Limb (tissue), 2 donors: Measurements from ENCODE around the gene HAGHL.
A peak's percentile ranks its signal among the peaks of the same experiment; 100 is the strongest.

Source experiments
- DNase-seq, 2 donors: peaks; one replicate each; pipeline ENCODE4 v3.0.0-alpha.2; 2016; ENCODE audit errors: extremely low spot score in 2 of 2

Gene HAGHL

DNA sequence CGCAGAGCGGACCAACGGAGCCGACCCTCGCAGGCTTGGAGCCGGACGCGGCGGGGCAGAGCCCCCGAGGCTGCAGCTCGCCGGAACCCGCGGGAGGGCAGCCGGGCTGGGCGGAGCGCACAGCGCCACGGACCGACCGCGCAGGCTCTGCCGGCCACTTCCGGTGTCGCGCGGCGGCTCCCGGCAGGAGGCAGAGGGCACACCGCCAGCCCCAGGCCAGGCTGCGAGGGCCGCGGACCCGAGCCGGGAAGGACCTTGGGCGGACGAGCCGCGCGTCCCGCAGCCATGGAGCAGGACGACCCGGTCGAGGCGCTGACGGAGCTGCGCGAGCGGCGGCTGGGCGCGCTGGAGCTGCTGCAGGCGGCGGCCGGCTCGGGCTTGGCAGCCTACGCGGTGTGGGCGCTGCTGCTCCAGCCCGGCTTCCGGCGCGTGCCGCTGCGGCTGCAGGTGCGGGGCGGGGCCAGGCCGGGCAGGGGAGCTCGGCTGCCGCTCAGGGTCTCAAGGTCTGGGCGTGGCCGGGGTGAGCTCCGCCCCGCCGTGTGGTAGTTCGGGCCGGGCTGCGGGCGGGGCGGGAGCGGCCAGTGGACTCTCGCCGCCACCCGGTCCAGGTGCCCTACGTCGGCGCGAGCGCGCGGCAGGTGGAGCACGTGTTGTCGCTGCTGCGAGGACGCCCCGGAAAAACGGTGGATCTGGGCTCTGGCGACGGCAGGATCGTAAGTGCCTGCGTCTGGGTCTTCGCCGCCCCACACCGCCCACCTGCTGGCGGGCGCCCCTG lies 5.7 kb upstream of the HAGHL start, which contains the start of gene ANTKMT:
Gene ANTKMT, plus strand, starts transcription at position 157 of the 775 bp plus-strand sequence. Its CDS starts 129 bp downstream, at position 286.
- peak; percentile 64 to 89 for DNase-seq

DNA sequence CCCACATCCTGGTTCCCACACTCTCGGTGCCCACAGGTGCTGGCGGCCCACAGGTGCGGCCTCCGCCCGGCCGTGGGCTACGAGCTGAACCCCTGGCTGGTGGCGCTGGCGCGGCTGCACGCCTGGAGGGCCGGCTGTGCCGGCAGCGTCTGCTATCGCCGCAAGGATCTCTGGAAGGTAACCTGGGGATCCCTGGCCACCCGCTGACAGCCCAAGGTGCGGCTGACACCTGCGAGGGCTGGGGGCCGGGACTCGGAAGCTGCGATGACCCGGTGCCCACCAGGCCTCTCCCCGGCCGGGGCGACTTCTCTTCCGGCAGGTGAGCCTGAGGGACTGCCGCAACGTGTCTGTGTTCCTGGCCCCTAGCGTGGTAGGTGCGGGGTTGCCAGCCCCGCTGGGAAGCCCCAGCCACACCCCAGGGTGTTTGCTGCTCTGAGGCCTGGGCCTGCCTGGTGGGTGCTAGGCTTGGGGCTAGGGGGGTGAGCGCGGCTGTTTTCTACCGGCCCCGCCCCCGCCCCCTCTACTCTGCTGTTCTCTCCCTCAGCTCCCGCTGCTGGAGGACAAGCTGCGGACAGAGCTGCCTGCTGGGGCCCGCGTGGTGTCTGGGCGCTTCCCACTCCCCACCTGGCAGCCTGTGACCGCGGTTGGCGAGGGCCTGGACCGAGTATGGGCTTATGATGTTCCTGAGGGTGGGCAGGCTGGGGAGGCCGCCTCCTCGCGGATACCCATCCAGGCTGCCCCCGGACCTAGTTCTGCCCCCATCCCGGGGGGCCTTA lies 5.0 kb upstream of the HAGHL start:
- no peak for DNase-seq

DNA sequence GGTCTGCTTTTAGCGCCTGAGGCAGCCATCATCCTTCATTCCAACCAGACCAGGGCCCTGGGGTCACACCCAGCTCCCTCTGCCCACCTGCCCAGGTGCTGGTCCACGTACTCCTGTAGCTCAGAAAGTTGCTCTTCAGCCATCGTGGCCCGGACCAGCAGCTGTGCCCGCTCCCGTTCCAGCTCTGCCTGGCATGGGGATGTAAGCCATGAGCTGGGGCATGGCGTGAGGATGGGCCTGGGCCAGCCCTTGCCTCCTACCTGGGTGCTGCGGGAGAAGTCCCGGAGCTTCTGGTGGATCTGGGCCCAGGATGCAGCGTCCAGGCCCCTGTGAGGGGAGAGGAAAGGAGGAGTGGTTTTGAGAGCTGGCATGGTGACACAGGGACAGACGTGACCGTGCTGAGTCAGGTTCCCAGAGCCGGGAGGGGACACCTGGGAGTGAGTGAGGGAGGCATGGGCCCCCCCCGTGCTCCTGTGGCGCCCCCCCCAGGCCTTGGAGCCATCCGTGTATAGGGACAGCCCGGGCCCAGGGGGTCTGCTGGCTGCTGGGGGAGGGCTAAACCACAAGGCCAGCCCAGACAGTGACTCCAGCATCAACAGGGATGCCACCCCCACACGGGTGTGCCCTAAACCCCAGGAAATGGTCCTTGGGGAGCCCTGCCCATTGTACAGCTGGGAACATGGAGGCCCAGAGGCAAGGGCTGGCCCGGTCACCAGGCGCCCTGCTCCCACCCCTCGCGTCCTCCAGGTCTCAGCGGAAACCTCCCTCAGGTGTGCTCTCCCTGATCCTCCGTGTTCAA lies 3.9 kb upstream of the HAGHL start:
- DNase-seq, result no peak

DNA sequence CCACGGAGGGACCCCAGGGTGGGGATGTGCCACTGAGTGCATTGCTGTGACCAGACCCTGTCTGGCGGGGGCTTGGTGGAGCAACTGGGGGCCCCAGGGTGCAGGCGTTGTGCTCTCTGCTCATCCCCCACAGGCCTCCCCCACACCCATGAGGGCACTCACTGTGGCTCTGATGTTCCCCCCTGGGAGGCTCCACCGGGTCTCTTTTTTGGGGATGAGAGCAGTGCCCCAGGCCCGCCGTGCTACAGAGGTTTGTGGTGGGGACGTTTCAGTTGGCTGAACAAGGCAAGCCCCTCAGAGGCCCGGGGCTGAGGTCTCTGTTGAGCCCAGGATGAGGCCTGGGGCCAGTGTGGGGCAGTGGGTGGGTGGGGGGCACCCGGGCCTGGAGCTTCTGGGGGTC lies 3.2 kb upstream of the HAGHL start:
- no peak for DNase-seq

DNA sequence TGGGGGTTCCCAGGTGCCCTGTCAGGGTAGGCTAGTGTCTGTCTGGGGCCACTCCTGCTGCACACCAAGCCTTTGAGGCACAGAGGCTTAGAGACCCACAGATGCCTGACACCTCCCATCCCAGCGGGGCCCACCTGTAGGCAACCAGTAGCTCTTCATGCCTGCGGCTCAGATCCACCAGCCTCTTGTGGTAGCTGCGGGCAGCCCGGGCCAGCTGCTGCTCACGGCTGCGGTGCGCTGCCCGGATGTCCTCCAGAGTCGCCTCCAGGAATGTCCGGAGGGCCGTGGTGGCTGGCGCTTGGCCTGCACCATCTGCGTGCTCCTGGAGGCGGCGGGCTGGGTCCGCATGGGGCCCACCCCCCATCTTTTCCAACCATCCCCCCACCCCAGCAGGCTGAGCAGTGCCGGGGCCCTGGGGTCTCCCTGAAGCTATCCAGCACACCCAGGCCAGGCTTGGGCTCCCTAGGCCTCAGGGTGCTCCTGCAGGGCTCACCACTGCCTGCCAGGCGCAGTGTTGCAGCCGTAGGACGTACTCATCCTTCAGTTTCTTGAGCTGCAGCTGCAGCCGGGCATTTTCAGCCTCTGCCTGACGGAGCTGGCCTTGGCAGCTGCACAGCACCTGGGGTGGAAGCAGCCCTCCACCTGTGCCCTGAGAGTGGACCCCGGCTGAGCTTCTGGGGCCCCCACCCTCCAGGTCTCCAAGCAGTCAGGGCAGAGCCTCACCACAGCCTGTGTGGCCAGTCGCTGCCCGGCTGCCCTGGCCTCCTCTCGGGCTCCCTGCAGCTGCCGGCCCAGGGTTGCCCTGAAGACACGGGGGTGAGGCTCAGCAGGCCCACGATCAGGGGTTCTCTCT lies 2.5 kb upstream of the HAGHL start:
- DNase-seq, result no peak

DNA sequence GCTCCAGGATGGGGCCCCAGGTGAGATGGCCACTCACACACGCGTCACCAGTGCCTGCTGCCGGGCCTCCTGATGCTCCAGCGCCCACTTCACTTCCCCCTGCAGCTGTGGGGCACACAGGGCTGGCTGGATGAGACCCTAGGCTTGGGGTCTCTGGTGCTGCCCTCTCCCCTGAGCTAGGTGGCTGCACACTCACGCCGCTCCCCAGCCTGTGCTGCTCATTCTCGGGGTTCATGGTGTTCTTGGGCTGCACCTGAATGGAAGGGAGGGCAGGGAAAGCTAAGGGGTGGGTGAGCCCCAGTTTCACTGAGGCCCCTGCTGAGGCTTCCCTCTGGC lies 1.9 kb upstream of the HAGHL start:
- no peak for DNase-seq

DNA sequence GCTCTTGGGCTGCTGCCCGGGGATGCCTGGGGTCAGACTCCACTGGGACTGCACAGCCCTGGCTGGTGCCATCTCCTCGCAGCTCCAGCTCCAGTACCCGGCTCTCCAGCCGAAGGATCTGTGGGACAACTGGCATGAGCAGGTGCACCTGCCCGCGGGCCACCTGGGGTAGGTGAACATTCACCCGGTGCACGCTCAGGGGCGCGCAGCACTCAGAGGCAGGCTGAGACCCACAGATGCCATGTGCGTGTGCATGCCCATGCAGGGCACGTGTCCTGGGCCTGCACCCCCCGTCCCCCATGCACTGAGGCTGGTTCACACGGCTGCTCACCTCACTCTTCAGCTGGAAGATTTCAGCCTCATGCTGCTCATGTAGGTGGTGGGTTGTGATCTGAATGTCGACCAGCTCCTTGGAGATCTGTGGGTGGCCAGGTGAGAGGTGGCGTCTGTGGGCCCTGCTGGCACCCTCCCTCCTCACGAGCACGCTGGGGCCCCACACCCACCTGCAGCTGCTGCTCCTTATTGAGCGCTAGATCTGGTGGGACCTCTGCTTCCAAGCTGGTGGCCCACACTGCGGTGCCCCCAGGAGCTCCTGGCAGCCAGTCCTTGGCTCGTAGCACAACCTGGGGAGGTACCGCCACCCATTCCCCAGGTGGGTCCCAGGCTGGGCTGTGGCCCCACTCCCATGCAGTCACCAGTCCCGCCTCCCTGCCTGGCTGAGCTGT lies 1.3 kb upstream of the HAGHL start:
- no peak for DNase-seq

DNA sequence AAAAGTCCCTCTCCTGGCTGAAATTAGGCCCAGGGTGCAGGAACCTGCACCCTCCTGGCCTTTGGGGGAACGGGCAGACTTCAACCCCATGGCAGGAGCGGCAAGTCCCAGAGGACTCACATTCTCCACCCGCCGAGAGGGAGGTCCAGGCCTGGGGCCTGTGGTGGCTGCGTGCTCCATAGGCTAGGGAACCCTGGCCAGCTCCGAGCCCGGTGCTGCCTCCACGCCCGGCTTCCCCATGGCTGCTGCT lies 793 bp upstream of the HAGHL start:
- no peak for DNase-seq

DNA sequence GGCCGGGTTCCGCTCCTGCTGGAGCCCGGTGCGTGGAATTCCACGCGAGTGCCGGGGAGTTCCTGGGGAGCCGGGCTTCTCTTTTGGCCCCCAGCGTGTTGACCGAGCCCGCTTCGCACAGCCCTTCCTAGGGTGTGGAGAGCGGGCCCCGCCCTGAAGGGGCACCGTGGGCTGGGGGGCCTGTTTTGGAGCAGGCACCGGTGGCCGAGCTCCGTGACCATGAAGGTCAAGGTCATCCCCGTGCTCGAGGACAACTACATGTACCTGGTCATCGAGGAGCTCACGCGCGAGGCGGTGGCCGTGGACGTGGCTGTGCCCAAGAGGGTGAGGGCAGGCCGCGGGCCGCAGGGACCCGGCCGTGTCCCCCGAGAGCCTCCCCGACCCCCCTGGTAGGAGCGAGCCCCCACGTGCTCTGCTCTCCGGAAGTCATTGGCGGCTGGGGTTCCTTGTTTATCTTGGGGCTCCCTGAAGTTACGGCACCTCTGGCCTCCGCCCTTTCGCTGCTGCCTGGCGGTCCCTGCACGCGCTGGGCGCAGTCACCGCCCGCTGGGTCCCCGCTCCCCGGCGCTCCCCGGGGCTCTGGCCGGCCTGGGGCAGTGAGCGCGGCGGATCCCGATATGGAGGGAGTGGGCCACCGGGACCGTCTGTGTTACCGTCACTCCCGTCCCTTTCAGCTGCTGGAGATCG lies 528 bp downstream of the HAGHL start:
- DNase-seq, result peak in 1 of 2 donors; percentile 51

DNA sequence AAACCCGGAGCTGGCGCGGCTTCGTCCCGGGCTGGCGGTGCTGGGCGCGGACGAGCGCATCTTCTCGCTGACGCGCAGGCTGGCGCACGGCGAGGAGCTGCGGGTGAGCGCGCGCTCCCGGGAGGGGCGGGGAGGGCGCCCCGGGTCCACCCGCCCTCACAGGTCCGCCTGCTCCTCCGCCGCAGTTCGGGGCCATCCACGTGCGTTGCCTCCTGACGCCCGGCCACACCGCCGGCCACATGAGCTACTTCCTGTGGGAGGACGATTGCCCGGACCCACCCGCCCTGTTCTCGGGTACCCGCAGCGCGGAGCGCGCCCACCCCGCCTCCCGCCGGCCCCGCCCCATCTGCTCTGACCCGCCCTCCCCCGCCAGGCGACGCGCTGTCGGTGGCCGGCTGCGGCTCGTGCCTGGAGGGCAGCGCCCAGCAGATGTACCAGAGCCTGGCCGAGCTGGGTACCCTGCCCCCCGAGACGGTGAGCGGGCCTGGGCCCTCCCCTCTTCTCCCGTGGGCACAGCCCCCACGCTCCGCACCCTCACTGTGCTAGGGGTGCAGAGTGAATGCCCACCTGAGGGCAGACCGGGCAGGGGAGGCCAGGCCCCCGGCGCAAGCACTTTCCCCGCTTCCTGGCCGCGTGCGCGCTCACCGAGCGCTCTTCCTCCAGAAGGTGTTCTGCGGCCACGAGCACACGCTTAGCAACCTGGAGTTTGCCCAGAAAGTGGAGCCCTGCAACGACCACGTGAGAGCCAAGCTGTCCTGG lies 1.4 kb downstream of the HAGHL start:
- peak in 1 of 2 donors; percentile 77 for DNase-seq

DNA sequence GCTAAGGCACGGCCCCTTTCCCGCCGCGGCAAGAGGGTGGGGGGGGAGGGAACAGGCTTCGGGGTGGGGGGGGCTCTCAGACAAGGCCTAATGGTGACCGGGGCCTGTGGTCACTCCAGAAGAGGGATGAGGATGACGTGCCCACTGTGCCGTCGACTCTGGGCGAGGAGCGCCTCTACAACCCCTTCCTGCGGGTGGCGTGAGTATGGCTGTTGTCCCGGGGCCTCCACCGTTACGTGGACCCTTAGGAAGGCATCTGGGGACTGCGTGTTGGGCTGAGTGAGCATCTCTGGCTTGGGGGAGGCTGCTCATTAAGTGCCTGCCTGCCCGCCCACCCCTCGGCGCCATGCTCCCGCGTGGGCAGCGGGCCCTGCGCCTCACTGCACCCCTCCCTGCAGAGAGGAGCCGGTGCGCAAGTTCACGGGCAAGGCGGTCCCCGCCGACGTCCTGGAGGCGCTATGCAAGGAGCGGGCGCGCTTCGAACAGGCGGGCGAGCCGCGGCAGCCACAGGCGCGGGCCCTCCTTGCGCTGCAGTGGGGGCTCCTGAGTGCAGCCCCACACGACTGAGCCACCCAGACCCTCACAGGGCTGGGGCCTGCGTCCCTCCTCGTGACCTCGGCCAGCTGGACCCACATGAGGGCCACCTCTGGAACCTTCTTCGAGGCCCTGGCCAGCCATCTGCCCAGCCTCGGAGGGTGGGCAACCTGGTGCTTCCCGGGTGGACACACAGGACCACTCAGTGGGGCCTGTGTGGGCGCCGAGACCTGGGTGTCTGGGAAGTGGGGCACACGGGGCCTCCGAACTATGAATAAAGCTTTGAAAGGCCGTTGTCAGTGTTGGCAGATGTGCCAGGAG lies 2.2 kb downstream of the HAGHL start:
- DNase-seq, result no peak

DNA sequence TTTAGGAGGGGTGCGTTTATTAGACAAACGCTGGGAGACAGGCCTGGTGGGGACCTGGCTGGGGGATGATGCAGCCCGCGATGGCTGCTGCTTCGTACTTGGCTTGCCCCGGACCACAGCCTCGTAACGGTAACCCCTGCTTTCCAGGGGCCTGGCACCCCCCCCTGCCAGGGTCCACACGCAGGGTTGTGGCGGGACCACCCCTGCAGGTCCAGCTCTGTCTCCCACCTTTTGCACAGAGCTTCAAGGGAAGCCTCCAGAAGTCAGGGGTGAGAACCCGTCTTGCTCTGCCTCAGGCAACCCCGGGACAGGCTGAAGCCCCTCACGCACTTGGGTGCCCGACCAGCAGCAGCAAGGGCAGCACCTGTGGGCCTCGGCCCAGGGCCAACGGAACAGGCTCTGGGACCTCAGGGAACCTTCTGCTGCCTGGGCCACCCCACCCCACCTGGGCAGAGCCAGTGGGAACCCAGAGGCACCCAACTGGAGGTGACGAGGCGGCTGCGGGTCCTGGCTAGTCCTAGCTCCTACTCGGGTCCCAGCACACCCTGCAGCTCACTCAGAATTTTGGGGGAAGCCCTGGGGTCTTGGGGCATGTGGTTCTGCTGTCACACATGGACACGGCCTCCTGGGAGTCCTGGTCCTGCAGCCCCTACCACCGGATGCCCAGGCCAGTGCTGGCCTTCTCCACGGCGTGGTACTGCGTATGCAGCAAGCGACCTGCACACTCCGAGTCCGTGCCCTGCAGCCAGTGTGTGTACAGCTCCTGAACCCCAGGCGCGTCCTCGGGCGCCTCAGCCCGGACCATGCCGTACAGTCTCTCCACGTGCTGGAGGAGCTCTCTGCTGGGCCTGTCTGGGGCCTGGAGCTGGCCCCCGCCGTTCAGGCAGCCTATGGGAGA lies 3.1 kb downstream of the HAGHL start:
- no peak for DNase-seq

DNA sequence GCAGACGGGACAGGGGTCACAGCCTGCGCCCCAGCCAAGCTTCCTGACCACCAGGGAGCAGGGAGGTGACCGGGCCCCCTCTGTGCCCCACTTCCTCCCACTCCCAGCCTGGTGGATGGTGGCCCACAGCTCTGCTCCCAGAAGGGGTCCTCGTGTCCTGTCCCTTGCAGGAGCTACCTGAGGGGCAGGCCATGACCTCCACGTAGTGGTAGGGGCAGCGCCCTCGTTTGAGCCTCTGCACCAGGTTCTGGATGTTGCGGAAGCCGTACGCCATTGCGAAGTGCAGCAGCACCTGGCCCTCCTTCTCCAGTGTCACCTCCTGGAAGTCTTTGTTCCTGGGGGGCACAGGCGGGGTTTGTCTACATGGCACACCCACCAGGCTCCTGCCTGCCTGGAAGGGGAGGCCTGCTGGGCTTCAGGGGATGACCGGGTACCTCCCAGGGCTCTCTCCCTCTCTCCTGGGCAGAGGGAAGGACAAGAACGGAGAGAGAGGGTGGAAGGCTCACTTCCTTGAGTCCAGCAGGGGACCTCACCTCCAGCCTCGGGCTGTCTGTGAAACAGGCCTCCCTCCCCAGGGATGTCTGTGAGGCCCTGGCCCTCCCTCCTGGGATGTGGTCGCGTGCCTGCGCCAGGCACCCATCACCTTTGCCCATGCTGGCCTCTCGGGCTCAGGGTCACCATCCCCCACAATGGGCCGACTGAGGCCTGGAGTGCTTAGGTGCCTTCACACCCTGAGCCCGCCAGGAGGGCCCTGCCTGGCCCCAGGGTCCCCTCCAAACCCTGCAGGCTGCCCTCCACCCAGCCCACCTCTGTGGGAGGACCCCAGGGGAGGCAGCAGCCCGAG lies 4.0 kb downstream of the HAGHL start:
- no peak for DNase-seq

DNA sequence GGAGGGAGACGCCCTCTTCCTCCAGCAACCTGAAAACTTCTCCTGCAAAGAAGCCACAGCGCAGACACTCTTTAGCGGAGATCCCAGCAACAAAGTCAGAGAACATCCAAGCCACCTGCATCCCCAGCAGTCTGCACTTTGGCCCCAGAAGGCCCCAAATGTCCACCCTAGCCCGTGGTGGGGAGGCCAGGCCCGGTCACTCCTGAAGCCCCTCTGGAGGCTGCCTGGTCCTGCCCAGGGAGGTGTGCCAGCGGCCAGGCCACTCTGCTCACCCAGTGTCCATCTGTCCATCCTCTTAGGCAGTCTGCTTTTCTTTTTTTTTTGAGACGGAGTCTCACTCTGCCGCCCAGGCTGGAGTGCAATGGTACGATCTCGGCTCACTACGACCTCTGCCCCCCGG lies 5.4 kb downstream of the HAGHL start:
- no peak for DNase-seq

DNA sequence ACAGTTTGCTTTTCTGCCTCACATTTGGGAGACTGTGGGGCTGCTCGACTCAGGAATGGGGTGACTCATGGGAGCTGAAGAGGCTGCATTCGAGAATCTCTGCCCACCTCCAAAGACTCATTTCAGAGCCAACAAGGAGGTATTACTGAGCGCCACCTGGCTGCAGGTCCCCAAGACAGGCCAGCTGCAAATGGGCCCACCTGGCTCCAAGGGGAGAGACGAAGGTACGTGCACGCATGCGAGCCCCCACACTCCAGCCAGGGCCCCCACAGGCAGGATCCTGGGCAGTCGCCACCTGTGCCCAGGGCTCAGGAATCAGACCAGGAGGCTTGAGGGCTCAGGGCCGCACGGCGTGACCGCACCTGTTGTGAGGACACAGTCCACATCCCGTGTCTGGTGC lies 6.0 kb downstream of the HAGHL start:
- no peak for DNase-seq

DNA sequence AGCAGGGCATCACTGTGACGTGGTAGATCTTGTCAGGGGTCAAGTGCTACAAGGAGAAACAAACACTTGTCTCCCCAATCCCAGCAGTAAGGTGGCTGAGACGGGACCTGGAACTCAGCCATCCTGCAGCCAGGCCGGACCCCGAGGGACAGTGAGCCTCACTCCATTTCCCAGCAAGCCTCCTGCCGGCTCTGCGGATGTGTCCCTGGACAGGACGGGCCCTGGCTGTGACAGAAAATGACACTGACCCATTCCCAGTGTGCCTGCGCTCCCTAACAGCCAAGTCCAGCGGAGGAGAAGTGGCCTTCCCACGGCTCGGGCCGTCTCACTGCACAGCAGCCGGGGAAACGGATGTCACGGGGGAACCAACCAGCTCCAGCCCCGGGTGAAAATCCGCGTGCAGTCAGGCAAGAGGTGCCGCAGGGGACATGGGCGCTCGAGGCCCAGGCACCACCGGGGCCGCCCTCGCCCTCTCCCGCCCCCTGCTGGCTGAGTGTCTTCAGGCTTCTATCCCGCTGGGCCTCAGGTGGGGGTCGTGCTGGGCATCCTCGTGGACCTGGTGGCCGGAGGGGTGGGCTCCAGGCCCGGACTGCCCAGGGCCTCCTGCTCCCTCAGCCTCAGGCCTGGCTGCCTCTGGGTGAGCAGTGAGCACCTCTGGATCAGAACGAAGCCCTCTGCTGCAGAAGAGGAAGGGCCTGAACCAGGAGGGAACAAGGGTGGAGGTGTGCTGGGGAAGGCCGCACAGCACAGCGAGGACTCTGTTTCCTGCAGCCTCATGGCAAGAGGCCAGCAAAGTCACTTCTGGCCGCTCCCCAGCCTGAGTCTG lies 6.7 kb downstream of the HAGHL start:
- no peak for DNase-seq
